OCI-LY7 (cell line): ENCODE measurements around the gene CCIN.

ENCODE experiments used
- EZH2phosphoT487 ChIP-seq: fragments of 200-600 bp; sonication (generic); IDR thresholded peaks from 2 replicates; pipeline ENCODE4 v1.6.1; 2018; ENCODE audit warnings: low read depth, borderline replicate concordance, mild to moderate bottlenecking, mixed run types, antibody characterized with exemption, low read length, moderate library complexity, mixed read lengths
- TF ChIP-seq, protein P1 (sequence below): fragments of 200-600 bp; sonication (generic); conservative IDR thresholded peaks from 2 replicates; pipeline ENCODE4 v1.5.1; 2014; ENCODE audit warnings: mild to moderate bottlenecking, antibody characterized with exemption, low read length, moderate library complexity, mixed read lengths

DNA sequence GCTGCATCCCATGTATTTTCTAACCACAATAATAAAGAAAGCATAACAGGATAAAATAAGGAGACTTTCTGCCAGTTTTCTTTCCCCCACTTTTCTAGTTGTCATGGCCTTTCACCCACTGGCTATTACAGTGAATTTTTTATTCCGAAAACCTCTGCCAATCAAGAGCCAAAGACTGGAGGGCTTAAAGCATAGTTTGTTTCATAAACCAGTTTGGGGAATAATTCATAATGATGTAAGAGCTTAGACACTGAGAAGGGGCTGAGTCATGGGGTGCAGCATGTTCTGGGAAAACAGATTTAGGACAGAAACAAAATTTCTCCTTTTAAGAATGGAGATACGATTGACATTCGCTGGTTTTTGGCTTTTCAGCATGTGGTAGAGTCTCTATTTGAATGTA is 37.1 kb upstream of the CCIN start:
- TF ChIP-seq, protein P1, sequence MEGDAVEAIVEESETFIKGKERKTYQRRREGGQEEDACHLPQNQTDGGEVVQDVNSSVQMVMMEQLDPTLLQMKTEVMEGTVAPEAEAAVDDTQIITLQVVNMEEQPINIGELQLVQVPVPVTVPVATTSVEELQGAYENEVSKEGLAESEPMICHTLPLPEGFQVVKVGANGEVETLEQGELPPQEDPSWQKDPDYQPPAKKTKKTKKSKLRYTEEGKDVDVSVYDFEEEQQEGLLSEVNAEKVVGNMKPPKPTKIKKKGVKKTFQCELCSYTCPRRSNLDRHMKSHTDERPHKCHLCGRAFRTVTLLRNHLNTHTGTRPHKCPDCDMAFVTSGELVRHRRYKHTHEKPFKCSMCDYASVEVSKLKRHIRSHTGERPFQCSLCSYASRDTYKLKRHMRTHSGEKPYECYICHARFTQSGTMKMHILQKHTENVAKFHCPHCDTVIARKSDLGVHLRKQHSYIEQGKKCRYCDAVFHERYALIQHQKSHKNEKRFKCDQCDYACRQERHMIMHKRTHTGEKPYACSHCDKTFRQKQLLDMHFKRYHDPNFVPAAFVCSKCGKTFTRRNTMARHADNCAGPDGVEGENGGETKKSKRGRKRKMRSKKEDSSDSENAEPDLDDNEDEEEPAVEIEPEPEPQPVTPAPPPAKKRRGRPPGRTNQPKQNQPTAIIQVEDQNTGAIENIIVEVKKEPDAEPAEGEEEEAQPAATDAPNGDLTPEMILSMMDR, result no peak
- no peak for TF ChIP-seq EZH2phosphoT487
